Measurements from ENCODE around the gene RASGRF2. TPM values are rescaled to one million over a fixed set of nuclear protein-coding genes. Genes with fewer than 3 reads are reported as not detected.

The RASGRF2 gene
- total RNA-seq, 4 donors from 2014 or later: 1.8 to 4.1 (median 2.5) TPM

DNA sequence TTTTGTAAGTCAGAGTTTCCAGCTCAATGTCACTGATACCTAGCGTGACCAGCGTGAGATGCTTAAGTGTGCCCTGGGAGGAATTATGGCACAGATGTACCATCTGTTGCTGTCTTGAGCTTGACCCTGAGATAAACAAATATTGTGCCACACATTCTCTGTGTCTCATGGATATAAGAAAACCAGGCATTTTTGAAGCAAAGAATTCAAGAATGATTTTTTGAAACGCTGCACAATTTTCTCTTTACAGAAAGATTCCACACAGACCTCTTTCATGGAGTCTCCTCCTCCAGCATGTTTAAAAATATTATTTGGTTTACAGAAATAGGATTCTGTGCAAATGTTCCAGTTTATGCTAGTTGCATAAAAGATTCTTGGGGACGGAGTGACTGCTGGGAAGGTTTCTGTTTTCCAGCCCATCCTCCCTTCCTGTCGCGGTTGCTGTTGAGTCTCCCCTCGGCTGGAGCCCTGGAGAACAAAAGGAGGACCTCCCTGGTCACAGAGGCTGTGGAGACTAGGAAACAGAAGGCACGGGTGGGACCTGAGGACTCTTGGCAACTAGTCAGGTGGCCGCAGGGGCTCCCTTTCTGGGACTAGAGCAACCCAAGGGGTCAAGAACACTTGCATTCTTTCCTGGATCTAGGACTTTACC lies 120.8 kb downstream of the RASGRF2 start:
- H3K27me3 ChIP-seq: no peaks in the 10 kb centered on the region
- H3K4me3 ChIP-seq: no peak overlapping the region
- WGBS: 93% methylated on average over 9 of the region's 9 CpGs
- H3K9me3 ChIP-seq: no peaks in the 10 kb centered on the region
- no peaks in the 10 kb centered on the region for H3K36me3 ChIP-seq
- no peak for DNase-seq (ENCODE audit: low spot score in 2 of 2)
- H3K4me1 ChIP-seq: no peaks in the 10 kb centered on the region
- H3K27ac ChIP-seq: no peak overlapping the region
- no peak for TF ChIP-seq POLR2AphosphoS5 (IDR thresholded peaks at IDR 0.05)
- no peak for TF ChIP-seq EP300 (IDR thresholded peaks at IDR 0.05)
- TF ChIP-seq POLR2A (IDR thresholded peaks at IDR 0.05): no peak
- TF ChIP-seq, protein P1, sequence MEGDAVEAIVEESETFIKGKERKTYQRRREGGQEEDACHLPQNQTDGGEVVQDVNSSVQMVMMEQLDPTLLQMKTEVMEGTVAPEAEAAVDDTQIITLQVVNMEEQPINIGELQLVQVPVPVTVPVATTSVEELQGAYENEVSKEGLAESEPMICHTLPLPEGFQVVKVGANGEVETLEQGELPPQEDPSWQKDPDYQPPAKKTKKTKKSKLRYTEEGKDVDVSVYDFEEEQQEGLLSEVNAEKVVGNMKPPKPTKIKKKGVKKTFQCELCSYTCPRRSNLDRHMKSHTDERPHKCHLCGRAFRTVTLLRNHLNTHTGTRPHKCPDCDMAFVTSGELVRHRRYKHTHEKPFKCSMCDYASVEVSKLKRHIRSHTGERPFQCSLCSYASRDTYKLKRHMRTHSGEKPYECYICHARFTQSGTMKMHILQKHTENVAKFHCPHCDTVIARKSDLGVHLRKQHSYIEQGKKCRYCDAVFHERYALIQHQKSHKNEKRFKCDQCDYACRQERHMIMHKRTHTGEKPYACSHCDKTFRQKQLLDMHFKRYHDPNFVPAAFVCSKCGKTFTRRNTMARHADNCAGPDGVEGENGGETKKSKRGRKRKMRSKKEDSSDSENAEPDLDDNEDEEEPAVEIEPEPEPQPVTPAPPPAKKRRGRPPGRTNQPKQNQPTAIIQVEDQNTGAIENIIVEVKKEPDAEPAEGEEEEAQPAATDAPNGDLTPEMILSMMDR (IDR thresholded peaks at IDR 0.05): no peak

DNA sequence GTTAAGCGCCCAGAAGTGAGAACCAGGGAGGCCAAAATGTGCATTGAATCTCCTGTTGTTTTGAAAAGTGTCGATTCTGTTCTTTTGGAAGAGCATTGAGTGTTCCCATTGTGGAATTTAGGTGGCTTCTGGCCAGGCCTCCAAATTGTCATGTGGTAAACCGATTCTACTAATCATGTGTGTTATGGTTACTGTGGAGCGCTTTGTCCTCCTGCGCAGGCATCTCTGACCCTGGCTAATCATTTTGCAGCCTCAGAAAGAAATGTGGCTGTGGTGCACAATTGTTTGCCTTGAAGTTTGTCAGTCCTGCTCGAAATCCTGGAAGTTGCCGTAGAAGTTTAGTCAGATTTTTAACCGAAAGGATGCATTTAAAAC lies 121.3 kb downstream of the RASGRF2 start:
- no peak overlapping the region for H3K4me3 ChIP-seq
- H3K27ac ChIP-seq: no peak overlapping the region
- DNase-seq (ENCODE audit: low spot score in 2 of 2): no peak
- H3K4me1 ChIP-seq: no peaks in the 10 kb centered on the region
- WGBS: 80% methylated on average over 8 of the region's 8 CpGs
- TF ChIP-seq, protein P1 (IDR thresholded peaks at IDR 0.05): no peak
- TF ChIP-seq EP300 (IDR thresholded peaks at IDR 0.05): no peak
- TF ChIP-seq POLR2AphosphoS5 (IDR thresholded peaks at IDR 0.05): no peak
- TF ChIP-seq POLR2A (IDR thresholded peaks at IDR 0.05): no peak
- H3K9me3 ChIP-seq: no peaks in the 10 kb centered on the region
- H3K36me3 ChIP-seq: no peaks in the 10 kb centered on the region
- no peaks in the 10 kb centered on the region for H3K27me3 ChIP-seq

DNA sequence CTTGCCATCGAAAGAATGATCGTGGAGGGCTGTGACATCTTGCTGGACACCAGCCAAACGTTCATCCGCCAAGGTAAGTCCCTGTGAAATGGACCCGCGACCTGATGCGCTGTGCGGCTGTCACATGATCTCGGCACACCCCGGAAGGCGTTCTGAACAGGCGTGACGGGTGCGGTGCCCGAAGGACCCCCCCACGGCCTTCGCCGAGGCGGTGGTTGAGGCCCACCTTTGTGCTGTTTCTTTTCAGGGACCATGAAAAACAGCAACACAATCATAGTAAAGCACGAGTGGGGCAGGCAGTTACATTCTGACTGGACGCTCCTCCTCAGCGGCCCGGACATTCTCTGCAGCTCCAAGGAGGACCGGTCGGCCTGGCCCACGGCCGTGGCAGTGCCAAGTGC lies 126.7 kb downstream of the RASGRF2 start:
- Histone ChIP-seq H3K9me3 (no peaks in the 10 kb centered on the region), H3K27ac (no peak overlapping the region), H3K36me3 (no peaks in the 10 kb centered on the region), H3K27me3 (no peaks in the 10 kb centered on the region), H3K4me3 (no peak overlapping the region), H3K4me1 (no peaks in the 10 kb centered on the region)
- 93% methylated on average over 24 of the region's 27 CpGs for WGBS
- no peak for DNase-seq (ENCODE audit: low spot score in 2 of 2)
- TF ChIP-seq, protein P1 (IDR thresholded peaks at IDR 0.05): no peak
- TF ChIP-seq POLR2A (IDR thresholded peaks at IDR 0.05) (no peak), POLR2AphosphoS5 (IDR thresholded peaks at IDR 0.05) (no peak), EP300 (IDR thresholded peaks at IDR 0.05) (no peak)

DNA sequence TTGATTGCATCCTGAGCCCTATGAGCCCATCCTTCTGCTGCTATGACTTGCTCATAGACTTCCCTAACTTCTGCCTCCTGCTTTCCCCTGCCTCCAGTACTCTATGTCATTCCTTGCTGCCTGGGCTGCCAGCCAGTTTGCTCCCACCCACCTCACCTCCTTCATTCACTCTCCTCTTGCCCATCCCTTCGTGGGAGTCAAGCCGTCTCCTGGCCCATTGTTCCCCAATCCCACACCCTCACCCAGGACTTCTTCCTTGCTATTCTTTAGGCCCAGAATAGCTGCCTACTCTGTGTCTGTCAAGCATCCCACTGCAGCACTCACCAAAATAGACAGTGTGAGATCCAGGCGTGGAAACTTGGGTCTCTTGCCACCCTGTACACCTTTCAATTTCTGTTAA lies 131.0 kb downstream of the RASGRF2 start:
- H3K27me3 ChIP-seq: no peaks in the 10 kb centered on the region
- H3K4me1 ChIP-seq: no peaks in the 10 kb centered on the region
- H3K36me3 ChIP-seq: no peaks in the 10 kb centered on the region
- H3K27ac ChIP-seq: no peak overlapping the region
- no peak overlapping the region for H3K4me3 ChIP-seq
- 87% methylated on average over 3 of the region's 3 CpGs for WGBS
- no peaks in the 10 kb centered on the region for H3K9me3 ChIP-seq
- DNase-seq (ENCODE audit: low spot score in 2 of 2): no peak
- TF ChIP-seq POLR2A (IDR thresholded peaks at IDR 0.05) (no peak), EP300 (IDR thresholded peaks at IDR 0.05) (no peak), POLR2AphosphoS5 (IDR thresholded peaks at IDR 0.05) (no peak)
- TF ChIP-seq, protein P1 (IDR thresholded peaks at IDR 0.05): no peak

DNA sequence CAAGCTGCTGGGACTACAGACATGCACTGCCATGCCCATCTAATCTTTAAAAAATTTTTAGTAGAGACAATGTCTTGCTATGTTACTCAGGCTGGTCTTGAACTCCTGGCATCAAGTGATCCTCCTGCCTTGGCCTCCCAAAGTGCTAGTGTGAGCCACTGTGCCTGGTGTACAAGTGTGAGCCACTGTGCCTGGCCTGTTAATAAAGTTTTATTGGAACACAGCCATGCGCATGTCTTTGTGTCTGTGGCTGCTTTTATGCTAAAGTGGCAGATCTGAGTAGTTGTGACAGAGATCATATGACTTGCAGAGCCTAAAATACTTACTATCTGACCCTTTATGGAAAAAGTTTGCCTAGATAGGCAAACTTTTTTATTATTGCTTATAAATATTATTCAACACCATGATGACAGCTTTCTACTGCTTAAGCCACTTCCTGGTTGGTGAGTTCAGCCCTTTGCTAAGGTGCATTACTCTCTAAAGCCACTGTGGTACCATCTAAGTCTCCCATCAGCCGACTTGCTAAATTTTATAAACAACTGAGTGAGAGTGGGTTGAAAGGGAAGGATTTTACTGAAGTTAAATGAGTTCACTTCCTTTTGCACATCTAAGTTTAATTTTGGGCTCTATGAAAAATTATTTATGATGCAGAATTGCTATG lies 133.5 kb downstream of the RASGRF2 start:
- H3K27me3 ChIP-seq: no peaks in the 10 kb centered on the region
- TF ChIP-seq, protein P1 (IDR thresholded peaks at IDR 0.05): no peak
- TF ChIP-seq POLR2AphosphoS5 (IDR thresholded peaks at IDR 0.05) (no peak), POLR2A (IDR thresholded peaks at IDR 0.05) (no peak), EP300 (IDR thresholded peaks at IDR 0.05) (no peak)
- H3K27ac ChIP-seq: no peak overlapping the region

More for the DNA sequence above, 133.5 kb downstream of the RASGRF2 start:
- no peak for DNase-seq (ENCODE audit: low spot score in 2 of 2)
- no peak overlapping the region for H3K4me3 ChIP-seq
- H3K4me1 ChIP-seq: no peaks in the 10 kb centered on the region
- H3K36me3 ChIP-seq: no peaks in the 10 kb centered on the region
- WGBS: 78% methylated on average over 2 of the region's 2 CpGs
- H3K9me3 ChIP-seq: no peaks in the 10 kb centered on the region

All from suprapubic skin (tissue), 4 donors.